GM12872 (cell line): ENCODE data around the gene GPC5.

Experiments used
- TF ChIP-seq, protein P1 (sequence below): IDR thresholded peaks from 3 replicates; pipeline ENCODE4 v1.5.1; 2011; ENCODE audit warnings: low read depth, mild to moderate bottlenecking, low read length, moderate library complexity; ENCODE audit not compliant: insufficient read depth

GPC5 gene

DNA sequence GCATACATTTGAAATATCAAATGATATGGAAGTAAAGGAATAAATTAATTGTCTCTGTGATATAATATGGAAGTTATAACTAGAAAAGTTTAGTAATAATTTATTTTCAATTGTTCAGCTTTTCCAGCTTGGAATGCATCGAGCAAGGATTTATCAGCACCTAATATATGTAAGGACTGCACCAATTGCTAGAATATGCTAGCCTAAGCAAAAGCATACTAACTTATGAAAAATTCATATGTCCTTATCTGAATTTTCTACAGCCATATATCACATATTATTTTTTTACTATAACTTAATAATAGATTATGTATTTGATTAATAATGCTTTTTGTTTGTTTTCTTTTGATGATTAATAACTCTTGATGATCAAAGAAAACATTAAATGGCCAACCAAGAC, 979.0 kb downstream of the GPC5 start:
- TF ChIP-seq, protein P1, sequence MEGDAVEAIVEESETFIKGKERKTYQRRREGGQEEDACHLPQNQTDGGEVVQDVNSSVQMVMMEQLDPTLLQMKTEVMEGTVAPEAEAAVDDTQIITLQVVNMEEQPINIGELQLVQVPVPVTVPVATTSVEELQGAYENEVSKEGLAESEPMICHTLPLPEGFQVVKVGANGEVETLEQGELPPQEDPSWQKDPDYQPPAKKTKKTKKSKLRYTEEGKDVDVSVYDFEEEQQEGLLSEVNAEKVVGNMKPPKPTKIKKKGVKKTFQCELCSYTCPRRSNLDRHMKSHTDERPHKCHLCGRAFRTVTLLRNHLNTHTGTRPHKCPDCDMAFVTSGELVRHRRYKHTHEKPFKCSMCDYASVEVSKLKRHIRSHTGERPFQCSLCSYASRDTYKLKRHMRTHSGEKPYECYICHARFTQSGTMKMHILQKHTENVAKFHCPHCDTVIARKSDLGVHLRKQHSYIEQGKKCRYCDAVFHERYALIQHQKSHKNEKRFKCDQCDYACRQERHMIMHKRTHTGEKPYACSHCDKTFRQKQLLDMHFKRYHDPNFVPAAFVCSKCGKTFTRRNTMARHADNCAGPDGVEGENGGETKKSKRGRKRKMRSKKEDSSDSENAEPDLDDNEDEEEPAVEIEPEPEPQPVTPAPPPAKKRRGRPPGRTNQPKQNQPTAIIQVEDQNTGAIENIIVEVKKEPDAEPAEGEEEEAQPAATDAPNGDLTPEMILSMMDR: no peak

DNA sequence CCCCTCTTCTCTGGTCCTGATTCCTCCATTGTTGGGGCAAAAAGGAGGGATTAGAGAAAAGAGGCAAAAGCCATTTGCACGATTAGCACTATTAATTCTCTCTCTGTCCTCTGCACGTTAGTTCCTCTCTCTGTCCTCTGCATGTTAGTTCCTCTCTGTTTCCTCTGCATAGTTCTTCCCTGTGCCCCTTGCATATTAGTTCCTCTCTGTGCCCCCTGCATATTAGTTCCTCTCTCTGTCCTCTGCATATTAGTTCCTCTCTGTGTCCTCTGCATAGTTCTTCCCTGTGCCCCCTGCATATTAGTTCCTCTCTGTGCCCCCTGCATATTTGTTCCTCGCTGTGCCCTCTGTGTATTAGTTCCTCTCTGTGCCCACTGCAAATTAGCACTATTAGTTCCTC, 981.0 kb downstream of the GPC5 start:
- TF ChIP-seq, protein P1: no peak

DNA sequence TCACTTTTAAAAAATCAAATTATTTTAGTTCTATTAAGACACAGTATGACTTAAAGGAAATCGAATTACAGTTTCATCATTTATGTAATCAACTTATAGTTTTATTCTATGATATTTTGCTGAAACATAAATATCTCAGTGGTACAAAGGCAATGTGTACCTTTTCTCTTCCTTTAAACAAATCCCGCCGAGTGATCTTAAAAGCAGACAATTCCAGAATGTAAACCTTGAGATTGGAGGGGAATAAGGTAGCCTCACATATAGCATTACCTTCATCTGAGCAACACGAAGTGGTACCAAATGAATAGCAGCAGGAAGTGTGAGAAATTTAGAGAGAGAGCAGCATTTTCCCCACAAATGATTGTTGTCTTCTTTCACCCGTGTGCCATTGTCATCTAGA, 986.0 kb downstream of the GPC5 start:
- TF ChIP-seq, protein P1: no peak

DNA sequence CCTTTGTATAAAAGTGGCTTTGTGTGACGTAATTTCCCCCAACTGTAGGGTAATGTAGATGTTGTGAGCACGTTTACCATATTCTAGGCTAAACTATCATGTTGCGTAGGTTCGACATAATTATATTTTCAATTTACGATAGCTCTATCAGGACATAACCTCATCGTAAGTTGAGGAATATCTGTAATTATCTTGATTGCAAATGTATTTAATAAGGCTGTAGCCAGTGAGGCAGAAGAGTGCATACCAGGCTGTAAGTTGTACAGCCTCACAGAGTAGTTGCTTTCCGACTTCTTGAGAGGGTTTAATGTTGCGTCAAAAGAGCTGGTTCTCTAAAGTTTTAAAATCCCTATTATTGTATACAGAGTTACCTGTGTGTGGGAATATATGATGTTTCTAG, 988.8 kb downstream of the GPC5 start:
- TF ChIP-seq, protein P1: no peak

DNA sequence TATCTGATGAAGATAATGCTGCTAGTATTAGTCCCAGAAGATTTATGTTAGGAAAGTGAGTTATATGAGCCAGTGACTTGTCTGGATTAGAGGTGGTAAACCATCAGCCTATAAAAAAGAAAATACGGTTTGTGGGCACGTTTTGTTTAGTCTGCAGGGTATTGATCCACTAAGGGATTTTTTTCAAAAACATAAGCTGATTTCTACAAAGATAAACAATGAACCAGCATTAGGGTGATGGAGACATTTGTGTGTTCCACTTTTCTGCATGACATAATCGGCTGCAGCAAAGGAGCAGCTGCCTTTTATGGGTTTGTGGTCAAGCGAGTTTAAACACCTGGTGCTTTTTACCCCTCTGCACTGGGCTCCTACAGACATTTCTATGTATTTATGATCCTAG, 991.8 kb downstream of the GPC5 start:
- TF ChIP-seq, protein P1: no peak

DNA sequence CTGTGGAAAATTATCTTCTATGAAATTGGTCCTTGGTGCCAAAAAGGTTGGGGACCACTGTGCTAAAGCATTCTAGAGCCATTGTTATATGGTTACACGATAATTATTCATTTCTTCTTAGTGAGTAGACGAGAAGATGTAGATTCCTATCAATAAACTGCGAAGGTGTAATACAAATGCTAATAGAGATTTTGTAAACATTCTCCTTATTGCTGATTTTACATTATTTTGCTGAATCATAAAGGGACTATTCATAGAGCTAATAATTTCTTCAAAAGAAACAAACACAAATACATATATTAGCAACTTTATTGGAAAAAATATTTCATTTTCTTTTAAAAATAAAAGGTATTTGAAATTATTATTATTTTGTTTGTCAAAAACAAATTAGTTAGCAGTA, 1005.2 kb downstream of the GPC5 start:
- TF ChIP-seq, protein P1: no peak

DNA sequence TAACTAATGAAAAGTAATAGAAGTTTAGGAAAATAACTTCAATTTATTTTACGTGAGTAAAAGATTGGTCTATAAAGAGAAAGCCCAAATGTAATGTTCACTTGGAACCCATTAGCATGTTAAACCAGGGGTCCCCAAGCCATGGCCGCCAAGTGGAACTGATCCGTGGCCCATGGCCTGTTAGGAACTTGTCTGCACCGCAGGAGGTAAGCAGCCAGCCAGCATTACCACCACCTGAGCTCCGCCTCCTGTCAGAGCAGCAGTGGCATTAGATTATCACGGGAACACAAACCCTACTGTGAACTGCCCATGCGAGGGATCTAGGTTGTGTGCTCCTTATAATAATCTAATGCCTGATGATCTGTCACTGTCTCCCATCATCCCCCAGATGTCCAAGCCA, 1009.4 kb downstream of the GPC5 start:
- TF ChIP-seq, protein P1: no peak

DNA sequence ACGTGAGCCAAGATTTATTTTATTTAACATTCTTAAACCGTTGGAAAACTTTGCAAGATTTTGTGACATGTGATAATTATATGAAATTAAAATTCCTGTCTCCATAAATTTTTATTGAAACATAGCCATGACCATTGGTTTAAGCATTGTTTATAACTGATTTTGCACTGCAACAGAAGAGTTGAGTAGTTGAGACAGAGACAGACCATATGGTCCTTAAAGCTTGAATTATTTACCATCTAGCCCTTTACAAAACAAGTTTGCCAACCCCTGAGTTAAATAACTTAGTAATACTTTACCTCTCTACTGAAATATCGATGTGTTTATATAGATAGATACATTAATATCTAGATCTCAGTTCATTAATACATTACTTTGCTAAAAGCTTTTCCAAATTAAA, 1014.1 kb downstream of the GPC5 start:
- TF ChIP-seq, protein P1: no peak
